Prostate gland (tissue), 2 donors: ENCODE measurements around the gene EIF4G1. TPM values are rescaled to one million over a fixed set of nuclear protein-coding genes. Genes with fewer than 3 reads are reported as not detected.
A peak's percentile ranks its signal among the peaks of the same experiment; 100 is the strongest.

Experiments used
- DNase-seq: peaks from one replicate; pipeline ENCODE4 v3.0.0-alpha.2; 2019; ENCODE audit warnings: low spot score
- H3K27ac ChIP-seq, 2 donors: fragments of 200-600 bp; sonication (generic); 2 replicates each; pipeline ENCODE4 v1.5.1; 2017 to 2019
- H3K27me3 ChIP-seq: fragments of 200-600 bp; sonication (generic); replicated peaks from 2 replicates; pipeline ENCODE4 v1.5.1; 2019; ENCODE audit not compliant: insufficient read depth
- H3K36me3 ChIP-seq, 2 donors: fragments of 200-600 bp; sonication (generic); 1 replicate in 1 of 2; 2 replicates in 1 of 2; pipeline versions ENCODE4 v1.5.1 to v1.8.1; 2017 to 2019
- H3K4me1 ChIP-seq: fragments of 200-600 bp; sonication (generic); replicated peaks from 2 replicates; pipeline ENCODE4 v1.5.1; 2019
- H3K4me3 ChIP-seq, 2 donors: fragments of 200-600 bp; sonication (generic); 2 replicates each; pipeline ENCODE4 v1.5.1; 2017 to 2019
- H3K9me3 ChIP-seq: fragments of 200-600 bp; sonication (generic); 2 replicates; pipeline ENCODE4 v1.5.1; 2017
- CTCF ChIP-seq, 4 experiments: fragments of 200-600 bp in 2 of 4; fragments of 450-650 bp in 2 of 4; sonication (generic) in 2 of 4; IDR thresholded peaks; 1 replicate in 3 of 4; 2 replicates in 1 of 4; pipeline ENCODE4 v1.5.1; 2016 to 2019; ENCODE audit warnings: antibody characterized with exemption in 4 of 4, mild to moderate bottlenecking in 2 of 4, moderate library complexity in 2 of 4
- POLR2A ChIP-seq: fragments of 450-650 bp; IDR thresholded peaks from one replicate; pipeline ENCODE4 v1.6.1; 2016; ENCODE audit warnings: antibody characterized with exemption, mild to moderate bottlenecking
- POLR2AphosphoS5 ChIP-seq: sonication (generic); formaldehyde crosslinking; IDR thresholded peaks from one replicate; pipeline ENCODE4 v1.6.1; 2017; ENCODE audit warnings: antibody characterized with exemption
- WGBS: methylation state at CpG from one replicate; pipeline ENCODE4 v1.1.5; 2018; 5-methylcytosine and 5-hydroxymethylcytosine counted together
- intact Hi-C: fragments of 100-400 bp; cut with DNase I; formaldehyde crosslinking; loops from one replicate; pipeline ENCODE4 v1.14.2; 2022
- total RNA-seq, 2 donors: library from RNA; depleted of rRNA; stranded (reverse); fragments of >200 nt; gene quantifications; one replicate each; pipeline ENCODE4 v1.1.0, GENCODE V29; 2016

The EIF4G1 gene
- total RNA-seq, 2 donors from 2014 or later, result 331 to 370 TPM

GRCh38 chr3:184345317-184346144 is 31.1 kb downstream of the EIF4G1 start:
- intact Hi-C loops, result no loop called here
- 37% methylated on average over 14 of the region's 14 CpGs for WGBS
- H3K27ac ChIP-seq, result peak overlapping the region; percentile 8 to 18

GRCh38 chr3:184346480-184347190 is 32.2 kb downstream of the EIF4G1 start:
- Histone ChIP-seq H3K9me3 (no peaks in the 10 kb centered on the region), H3K27ac (no peak overlapping the region), H3K4me3 (no peak overlapping the region), H3K4me1 (no peaks in the 10 kb centered on the region), H3K36me3 (no peaks in the 10 kb centered on the region), H3K27me3 (no peaks in the 10 kb centered on the region)
- 88% methylated on average over 20 of the region's 20 CpGs for WGBS
- intact Hi-C loops, result no loop called here
- no peak for DNase-seq
- TF ChIP-seq POLR2A, result no peak
- TF ChIP-seq CTCF (IDR thresholded peaks at IDR 0.05), result no peak
- no peak for TF ChIP-seq POLR2AphosphoS5

More at GRCh38 chr3:184345317-184346144, 31.1 kb downstream of the EIF4G1 start:
- Histone ChIP-seq H3K4me3 (no peak overlapping the region), H3K9me3 (no peaks in the 10 kb centered on the region), H3K36me3 (no peaks in the 10 kb centered on the region), H3K27me3 (no peaks in the 10 kb centered on the region), H3K4me1 (no peaks in the 10 kb centered on the region)
- TF ChIP-seq POLR2AphosphoS5, result peak; percentile 87
- no peak for TF ChIP-seq POLR2A
- TF ChIP-seq CTCF (IDR thresholded peaks at IDR 0.05), result peak in 3 of 4 experiments; percentile 37 to 69 (median 62)
- DNase-seq, result peak; percentile 73

GRCh38 chr3:184347321-184348056 is 33.1 kb downstream of the EIF4G1 start:
- Histone ChIP-seq H3K9me3 (no peaks in the 10 kb centered on the region), H3K27me3 (no peaks in the 10 kb centered on the region), H3K27ac (no peak overlapping the region), H3K36me3 (no peaks in the 10 kb centered on the region), H3K4me1 (no peaks in the 10 kb centered on the region), H3K4me3 (no peak overlapping the region)
- TF ChIP-seq POLR2AphosphoS5, result no peak
- TF ChIP-seq POLR2A, result no peak
- no peak for TF ChIP-seq CTCF (IDR thresholded peaks at IDR 0.05)
- intact Hi-C loops, result no loop called here
- no peak for DNase-seq
- 75% methylated on average over 12 of the region's 12 CpGs for WGBS

- H3K27ac ChIP-seq, result no peak overlapping the region
- no peak for DNase-seq
- no peaks in the 10 kb centered on the region for H3K9me3 ChIP-seq
- no peaks in the 10 kb centered on the region for H3K36me3 ChIP-seq
- WGBS, result 87% methylated on average over 4 of the region's 4 CpGs
- H3K4me3 ChIP-seq, result no peak overlapping the region
- H3K4me1 ChIP-seq, result no peaks in the 10 kb centered on the region
- intact Hi-C loops, result no loop called here
- H3K27me3 ChIP-seq, result no peaks in the 10 kb centered on the region
- TF ChIP-seq CTCF (IDR thresholded peaks at IDR 0.05) (no peak), POLR2AphosphoS5 (no peak), POLR2A (no peak)
These were observed 33.6 kb downstream of the EIF4G1 start for GRCh38 chr3:184348057-184348382.
